MV-4-11 (cell line): ENCODE results near the gene PPAN.

Experiments
- DNase-seq: peaks from one replicate; lab custom pipeline; 2025; lab: John Stamatoyannopoulos, UW

PPAN gene

DNA sequence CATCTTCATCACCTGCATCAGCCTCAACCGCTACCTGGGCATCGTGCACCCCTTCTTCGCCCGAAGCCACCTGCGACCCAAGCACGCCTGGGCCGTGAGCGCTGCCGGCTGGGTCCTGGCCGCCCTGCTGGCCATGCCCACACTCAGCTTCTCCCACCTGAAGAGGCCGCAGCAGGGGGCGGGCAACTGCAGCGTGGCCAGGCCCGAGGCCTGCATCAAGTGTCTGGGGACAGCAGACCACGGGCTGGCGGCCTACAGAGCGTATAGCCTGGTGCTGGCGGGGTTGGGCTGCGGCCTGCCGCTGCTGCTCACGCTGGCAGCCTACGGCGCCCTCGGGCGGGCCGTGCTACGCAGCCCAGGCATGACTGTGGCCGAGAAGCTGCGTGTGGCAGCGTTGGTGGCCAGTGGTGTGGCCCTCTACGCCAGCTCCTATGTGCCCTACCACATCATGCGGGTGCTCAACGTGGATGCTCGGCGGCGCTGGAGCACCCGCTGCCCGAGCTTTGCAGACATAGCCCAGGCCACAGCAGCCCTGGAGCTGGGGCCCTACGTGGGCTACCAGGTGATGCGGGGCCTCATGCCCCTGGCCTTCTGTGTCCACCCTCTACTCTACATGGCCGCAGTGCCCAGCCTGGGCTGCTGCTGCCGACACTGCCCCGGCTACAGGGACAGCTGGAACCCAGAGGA is 7.9 kb downstream of the PPAN start:
- DNase-seq: peak; percentile 35

DNA sequence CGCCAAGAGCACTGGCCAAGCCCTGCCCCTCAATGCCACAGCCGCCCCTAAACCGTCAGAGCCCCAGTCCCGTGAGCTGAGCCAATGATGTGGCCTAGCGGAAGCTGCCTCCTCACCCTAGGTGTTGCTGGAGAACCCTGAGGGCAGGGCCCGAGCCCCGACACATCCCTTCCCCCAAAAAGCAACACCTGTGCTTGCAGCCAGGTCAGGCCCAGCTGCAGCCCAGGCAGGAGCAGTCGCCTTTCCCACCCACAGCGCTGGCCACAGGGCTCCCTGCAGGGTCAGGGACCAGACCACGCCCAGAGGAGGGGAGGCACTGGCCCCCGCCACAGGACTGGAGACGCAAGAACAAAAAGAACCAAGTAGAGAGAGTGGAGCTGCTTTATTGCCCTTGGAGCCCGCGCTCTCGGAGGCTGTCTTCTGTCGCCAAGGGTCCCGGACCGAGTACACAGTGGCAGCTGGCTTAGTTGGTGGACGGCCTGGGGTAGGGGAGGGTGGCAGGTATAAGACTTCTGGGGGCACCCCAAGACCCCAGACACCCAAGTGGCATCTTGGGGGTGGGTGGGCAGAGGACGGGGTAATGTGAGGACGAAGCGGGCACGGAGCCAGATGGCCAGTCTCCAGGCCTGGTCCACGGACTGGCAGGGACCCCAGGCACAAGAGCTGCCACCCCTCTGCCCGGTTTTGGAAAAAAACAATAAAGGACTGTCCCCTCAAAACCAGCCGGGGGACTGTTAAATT is 8.7 kb downstream of the PPAN start:
- peak; percentile 35 for DNase-seq

DNA sequence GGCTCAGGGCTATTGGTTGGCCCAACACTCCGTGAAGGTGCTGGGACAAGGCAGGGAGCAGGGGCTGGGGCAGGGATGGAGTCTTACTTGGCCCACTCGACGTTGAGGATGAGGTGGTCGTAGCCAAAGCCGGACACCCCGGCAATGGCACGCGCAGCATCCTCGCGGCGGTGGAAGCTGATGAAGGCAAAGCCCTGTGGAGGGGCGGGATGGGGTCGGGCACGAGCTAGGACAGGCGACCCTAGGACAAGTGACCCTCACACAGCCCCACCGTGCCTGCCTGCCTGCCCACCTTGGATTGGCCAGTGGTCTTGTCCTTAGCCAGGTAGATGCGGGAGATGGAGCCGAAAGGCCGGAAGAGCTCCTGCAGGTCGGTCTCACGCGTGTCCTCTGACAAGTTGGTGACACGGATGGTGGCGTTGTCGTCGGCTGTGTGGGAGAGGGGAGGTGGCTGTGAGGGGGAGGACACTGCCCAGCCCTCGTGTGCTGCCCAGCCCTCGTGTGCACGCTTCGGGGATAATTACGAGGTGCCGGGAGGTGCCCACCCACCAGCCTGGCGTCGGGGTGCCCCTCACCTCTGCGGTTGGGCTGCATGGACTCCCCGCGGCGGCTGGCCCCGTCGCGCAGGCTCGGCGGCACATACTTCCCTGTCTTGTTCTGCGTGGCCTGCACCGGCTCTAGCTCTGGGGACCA is 9.4 kb downstream of the PPAN start:
- DNase-seq: no peak

DNA sequence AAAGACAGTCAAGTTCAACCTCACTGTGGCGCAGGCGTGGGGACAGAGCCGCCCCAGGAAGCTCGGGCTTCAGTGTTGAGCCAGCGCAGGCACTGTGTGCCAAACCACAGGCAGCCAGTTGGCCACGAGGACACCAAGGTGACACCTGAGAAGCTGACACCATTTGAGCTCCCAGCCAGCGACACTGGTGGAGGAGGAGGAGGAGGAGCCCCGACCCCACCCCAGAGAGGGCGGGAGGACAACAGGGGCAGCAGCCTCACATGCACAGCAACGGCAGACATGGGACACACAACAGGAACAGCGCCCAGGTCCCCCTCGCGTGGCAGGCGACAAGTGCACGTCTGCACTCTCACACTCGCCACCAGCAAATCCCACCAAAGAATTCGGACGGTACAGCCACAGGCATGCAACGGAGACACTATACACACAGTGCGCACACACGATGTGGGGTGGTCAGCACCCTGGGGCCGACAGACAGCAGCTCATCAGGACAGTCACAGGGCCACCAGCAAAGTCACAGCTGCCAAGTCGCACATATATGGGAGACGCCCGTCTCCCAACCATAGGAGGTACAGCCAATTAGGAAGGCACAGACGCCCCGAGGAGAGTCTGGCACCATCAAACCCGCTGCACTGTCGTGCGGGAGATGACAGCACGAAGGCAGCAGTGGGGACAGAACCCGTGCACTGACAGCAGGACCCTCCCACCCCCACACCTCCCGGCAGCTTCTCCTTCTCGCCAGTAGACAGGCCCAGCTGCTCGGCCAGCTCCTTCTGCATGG is 10.1 kb downstream of the PPAN start:
- no peak for DNase-seq

DNA sequence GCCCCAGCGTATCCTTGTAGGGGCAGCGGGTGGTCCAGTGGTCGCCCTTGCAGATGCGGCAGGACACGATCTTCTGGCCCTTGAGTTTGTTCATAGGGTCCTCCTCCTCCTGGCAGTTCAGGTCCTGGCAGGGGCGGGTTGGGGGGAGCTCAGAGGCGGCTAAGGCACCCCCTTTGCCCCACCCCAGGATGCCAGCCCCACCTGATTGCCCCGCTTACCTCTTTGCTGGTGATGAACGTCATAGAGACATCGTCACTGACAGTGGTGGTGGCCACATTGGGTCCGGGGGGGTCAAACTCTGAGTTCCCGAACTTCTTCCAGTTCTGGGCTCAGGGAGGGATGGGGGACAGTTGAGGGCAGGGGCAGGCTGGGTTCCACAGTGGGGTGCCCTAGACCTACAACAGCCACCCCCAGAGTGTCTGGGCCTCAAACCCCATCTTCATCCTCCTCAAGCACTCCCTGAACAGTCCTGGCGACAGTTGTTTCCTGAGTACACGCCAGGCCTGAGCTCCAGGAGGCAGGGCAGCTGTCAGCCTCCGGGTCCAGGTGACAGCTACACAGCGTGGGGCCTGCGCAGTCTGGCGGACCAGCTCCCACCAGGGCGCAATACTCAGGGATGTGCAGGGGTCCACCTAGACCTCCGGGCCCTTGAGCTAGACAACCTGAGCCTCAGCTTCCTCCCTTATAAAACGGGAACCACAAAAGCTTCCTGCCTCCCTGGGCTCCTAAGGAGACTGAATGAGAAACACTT is 10.9 kb downstream of the PPAN start:
- DNase-seq: no peak

DNA sequence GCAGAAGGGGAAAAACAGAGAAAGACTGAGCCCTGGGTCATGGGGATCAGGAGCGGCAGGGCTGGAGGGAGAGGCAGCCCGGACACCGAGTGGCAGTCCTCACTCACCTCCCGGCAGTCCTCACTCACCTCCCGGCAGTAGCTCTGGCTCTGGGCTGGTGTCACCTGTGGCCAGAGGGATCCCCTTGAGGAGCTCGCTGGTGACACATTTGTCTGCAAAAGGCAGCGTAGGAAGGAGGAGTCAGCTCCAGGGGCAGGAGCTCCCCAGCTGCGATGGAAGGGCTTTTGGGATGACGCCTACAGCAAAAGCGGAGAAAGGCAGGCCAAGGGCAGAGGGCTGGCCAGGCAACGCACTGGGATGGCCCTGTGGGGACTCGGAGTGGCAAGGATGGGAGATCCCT is 12.8 kb downstream of the PPAN start:
- DNase-seq: no peak

DNA sequence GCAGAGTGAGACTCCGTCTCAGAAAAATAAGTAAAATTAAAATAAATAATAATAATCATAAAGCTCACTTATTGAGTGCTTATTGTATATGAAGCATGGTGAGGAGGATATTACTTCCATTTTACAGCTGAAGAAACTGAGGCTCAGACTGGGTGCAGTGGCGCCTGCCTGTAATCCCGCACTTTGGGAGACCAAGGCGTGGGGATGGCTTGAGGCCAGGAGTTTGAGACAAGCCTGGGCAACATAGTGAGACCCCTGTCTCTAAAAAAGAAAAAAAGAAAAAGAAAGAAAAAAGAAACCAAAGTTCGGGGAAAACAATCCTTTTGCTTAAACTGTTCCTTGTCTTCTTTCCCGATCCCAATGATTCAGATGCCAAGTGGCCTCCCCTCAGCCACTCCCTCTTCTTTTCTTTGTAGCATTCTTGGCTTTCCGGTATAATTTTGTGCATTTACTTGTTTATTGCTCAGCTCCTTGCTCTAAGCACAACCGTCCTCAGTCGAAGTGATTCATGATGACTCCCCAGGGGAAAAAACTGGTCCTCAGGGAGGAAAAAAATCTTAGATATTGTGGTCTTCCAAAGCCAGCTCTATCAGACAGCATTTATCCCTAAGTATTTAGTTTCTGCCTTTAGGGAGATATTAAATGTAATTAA is 14.5 kb downstream of the PPAN start:
- no peak for DNase-seq

DNA sequence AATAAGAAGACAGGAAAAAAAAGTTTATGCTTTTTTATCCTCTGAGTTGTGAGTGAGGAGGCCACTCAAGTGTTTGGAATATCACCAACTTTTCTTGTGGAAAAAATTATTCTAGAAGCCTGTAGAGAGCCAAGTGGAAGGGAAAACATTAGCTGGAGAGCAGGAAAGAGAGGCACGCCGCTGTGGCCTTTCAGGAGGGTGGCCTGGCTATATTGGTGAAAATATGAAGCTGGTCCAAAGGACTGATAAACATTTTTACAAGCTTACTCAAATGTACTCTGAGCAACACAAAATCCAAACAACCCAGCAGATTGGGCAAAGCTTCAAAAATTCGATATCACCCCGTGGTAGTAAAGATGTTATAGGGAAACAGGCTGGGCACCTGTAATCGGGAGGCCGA is 15.9 kb downstream of the PPAN start:
- DNase-seq: no peak

DNA sequence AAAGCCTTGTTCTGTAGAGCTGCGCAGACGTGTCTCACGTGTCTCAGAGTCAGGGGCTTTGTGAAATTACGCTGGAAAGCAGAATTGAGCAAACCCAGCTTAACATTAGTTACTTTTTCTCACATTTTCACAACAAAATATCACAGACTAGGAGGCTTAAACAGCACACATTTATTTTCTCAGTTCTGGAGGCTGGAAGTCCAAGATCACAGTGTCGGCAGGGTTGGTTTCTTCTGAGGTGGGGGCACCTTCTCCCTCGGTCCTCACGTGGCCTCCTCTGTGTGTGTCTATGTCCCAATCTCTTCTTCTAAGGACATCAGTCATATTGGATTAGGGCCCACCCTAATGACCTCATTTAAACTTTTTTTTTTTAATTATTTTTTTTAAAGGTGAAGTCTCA is 18.3 kb downstream of the PPAN start:
- DNase-seq: no peak

DNA sequence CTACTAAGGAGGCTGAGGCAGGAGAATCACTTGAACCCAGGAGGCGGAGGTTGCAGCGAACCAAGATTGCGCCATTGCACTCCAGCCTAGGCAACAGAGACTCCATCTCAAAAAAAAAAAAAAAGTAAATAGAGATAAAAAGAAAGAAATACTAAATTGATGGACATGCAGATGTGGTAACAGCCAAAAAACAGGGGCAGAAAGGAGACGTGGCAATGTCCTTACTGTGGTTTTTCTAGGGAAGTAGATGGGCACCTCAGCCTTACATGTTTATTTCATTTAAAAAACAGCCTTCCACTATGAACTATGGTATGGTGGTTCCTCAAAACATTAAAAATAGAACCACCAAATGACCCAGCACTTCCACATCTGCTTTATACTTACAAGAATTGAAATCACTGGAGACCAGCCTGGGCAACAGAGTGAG is 20.1 kb downstream of the PPAN start:
- DNase-seq: peak; percentile 100

DNA sequence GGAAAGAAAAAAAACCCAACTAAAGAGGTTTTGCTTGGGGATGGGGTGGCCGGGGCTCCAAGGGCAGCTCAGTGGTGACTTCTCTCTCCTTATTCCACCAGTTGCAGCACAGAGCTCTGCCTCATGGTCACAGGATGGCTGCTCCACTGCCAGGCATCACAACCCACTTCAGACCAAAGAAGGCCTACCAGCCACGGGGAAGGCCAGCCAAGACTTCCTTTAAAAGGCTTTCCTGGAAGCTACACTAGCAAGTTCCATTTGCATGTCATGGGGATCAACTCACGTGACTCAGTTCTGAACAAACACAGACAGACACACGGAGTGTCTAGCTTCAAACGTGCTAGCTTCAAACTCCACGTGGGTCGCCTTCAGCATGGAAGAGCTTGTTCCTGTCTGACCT is 26.7 kb downstream of the PPAN start:
- DNase-seq: no peak

DNA sequence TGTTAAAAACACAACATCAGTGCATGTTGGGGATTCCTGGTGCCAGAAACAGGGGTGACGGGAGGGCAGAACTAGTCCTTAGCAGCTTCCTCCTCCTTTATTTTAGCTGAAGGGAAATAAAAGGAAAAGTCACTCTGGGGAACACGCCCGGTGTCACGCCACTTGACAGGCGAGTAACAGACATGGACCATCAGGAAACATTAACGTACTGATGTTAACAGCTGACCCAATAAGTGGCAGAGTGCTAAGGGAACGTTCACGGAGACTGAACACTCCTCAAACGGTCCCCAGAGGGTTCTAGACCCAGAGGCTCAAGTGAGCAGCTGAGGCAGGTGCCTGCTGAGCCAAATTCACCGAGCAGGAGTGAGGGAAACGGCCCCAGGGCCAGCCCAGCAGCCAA is 27.4 kb downstream of the PPAN start:
- DNase-seq: no peak

DNA sequence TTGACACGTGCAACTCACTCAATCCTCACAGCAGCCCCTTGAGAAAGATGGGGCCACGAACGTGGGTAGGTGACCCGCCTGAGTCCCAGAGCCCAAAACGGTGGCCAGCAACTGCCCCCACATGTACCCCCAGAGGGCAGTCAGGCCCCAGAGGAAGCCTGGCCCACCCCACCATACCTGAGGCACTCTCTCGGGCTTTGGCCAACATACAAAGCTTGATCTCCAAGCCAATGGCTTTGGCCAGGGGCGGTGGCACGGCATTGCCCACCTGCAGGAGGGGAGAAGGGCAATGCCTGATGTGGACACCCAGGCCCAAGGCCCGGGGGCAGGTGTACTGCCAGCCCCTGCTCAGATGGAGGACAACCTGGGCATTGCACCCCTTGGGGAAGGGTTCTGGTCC is 27.9 kb downstream of the PPAN start:
- DNase-seq: no peak

DNA sequence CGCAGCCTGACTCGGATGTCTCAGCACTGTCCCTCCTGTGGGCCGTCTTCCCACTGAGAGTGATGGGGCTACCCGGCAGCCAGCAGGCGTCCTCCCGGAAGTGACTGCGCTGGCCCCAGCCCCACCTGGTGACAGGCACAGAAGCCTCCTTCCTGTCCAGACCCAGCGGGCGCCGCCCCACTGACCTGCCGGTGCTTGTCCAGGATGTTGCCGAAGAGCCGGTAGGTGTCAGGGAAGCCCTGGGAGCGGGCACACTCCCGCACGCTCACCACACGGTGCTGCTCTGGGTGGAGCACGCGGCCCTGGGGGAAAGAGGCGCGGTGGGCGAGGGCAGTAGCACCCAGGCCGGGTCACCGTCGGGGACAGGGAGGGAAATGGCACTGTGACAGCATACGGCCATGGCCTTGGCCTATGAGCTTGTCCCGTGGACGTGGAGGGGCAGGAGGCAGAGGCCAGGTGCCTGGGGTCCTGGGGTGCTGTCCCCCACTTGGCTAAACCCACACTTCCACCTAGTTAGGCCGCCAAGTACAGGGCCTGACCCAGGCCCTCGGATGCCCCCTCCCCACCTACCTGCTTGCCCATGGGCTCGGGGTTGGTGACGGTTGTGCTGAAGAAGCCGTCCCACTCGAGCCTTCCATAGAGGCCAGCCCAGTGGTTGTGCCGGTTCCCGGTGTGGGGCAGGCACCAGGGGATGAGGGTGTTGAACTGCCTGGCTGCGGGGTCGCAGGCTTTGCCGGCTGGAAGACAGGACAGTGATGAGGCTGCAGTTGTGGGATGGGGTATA is 29.6 kb downstream of the PPAN start:
- DNase-seq: no peak

DNA sequence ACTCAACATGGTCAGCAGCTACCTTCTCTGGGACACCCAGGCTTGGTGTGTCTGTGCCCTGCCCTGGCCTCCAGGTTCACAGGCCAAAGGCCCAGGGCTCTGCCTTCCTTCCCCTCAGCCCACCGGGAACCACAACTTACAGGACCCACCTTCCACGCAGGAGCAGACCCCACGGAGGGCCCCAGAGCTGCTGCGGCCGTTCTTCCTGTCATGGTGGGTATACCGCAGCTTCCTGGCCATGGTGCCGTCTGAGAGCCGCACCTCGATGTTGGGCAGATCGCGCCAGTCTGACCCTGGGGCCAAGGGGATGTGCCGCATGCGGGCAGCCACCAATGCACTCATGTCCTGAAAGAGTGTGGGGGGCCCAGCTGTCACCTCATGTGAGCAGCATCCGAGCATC is 30.8 kb downstream of the PPAN start:
- no peak for DNase-seq

DNA sequence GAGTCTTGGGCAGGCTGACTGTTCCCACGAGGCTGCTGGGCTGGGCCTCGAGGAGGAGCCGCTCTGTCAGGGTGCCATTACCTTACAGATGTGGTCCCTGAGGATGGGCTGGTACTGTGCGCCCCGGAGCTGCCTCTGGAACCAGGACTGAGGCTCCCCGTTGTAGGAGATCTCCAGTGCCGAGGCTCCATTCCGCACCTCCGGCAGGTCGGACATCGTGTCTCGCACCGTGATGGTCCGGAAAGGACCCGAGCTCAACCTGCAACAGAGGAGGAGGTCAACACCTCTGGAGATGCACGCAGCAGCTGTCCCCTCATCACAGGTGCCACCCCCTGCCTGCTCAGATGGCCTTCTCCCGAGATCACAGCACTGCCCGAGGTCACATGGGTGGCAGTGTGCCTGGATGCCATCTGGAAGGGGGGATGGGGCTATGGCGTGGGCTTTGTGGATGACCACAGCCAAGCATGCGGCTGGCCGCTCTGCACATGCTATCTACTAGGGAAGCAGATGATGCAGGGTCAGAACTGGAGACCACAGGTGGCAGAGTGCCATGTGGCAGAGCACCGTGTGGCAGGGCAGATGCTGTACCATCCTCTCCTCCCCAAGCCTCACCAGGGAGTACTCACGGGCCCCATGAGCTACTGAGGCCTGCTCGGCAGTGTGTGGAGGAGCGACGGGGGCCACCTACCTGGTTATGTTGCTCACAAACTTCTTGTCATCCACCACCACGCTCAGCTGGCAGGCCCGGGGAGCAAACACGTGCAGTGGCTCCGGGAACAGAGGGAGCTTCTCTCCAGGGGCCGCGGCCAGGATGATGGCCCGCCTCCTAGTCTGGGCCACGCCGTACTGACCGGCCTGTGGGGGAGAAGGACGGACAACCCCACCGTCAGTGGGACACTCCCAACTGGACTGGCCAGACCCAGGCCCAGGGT is 31.9 kb downstream of the PPAN start:
- no peak for DNase-seq

DNA sequence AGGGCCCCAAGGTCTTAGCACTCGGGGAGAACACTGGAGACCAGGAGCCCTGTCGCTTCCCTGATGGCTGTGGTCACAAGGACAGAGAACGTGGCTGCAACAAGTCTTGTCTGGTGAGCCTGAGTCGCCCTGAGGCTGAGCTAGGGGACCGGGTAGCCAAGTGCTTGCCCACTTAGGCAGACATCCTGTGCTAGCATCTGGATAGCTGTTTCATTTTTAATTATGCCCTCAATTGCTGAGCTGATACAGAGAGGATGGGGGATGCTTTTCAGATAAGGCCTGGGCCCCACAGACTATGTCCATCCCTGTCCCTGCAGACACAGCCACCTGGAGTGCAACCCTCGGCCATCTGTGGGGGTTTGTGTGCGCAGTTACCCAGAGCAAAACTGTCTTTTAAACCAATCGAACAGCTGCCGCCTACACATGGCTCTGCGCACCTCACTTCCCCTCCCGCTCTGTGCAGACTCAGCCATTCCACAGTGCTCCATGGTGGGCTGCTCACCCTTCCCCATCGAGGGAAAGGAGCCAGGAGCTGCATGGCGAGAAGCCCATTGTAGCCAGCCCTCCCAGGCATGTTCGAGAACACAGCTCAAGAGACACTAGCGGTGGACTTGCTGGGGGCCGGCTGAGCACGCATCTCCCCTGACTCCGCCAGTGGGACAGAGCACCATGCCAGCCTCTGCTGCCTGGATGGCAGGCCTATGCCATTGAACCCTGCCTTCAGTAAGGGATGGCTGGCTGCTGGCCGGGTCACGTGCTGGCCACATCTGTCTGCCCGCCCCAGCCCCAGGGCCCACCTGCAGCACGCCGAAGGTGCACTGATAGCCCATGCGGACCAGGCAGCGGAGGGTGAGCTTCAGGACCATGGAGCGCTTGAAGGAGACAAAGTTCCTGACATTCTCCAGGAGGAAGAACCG is 33.0 kb downstream of the PPAN start:
- no peak for DNase-seq

DNA sequence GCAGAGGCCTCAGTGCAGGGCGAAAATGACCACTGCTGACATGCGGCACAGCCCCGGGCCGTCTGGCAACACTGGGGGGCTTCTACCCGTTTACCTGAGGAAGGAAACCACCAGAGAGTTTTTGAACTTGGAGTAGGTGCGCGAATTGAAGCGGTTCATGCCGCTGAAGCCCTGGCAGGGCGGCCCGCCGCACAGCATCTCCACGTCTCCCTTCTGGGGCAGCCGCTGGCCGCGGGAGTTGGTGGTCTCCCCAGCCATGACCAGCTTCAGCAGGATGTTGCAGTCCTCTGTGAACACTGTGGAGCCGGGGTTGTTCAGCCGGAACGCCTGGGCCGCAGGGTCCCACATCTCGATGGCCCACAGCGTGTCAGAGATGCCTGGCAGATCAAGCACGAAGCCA is 33.8 kb downstream of the PPAN start:
- no peak for DNase-seq
